ENCODE data around the gene TERB1.

DNA sequence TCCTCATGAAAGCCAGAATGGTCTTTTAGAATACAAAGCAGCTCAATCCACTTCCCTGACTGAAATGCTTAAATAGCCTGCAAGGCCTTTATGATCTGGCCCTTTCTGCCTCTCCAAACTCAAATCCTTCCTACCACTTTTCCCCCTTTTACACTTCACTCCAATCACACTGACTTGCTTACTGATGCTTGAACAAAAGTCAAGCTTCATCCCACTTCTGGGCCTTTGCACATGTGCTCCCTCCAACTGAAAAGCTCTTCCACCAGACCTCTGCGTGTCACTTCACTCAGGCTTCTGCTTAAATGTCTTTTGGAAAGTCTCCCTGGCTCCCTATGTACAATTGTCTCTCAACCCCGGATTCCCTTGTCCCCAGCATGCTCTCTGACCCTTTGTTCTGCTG lies 13.3 kb upstream of the TERB1 start:
- TF ChIP-seq, protein P1, sequence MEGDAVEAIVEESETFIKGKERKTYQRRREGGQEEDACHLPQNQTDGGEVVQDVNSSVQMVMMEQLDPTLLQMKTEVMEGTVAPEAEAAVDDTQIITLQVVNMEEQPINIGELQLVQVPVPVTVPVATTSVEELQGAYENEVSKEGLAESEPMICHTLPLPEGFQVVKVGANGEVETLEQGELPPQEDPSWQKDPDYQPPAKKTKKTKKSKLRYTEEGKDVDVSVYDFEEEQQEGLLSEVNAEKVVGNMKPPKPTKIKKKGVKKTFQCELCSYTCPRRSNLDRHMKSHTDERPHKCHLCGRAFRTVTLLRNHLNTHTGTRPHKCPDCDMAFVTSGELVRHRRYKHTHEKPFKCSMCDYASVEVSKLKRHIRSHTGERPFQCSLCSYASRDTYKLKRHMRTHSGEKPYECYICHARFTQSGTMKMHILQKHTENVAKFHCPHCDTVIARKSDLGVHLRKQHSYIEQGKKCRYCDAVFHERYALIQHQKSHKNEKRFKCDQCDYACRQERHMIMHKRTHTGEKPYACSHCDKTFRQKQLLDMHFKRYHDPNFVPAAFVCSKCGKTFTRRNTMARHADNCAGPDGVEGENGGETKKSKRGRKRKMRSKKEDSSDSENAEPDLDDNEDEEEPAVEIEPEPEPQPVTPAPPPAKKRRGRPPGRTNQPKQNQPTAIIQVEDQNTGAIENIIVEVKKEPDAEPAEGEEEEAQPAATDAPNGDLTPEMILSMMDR (IDR thresholded peaks at IDR 0.05; ENCODE audit: poor library complexity), result no peak
- TF ChIP-seq EZH2 (IDR thresholded peaks at IDR 0.05; ENCODE audit: borderline replicate concordance), result no peak

Measured in hepatocyte (in vitro differentiated cells).